GM21381 (cell line): ENCODE data around the gene GGA3.

Experiments
- ATAC-seq: cut with Tn5 transposase; IDR thresholded peaks from one replicate; pipeline ENCODE4 v1.9.1; 2021; ENCODE audit warnings: mild to moderate bottlenecking, moderate library complexity; ENCODE audit not compliant: unreplicated experiment

Gene GGA3

GRCh38 chr17:75250009-75250471 is 11.4 kb downstream of the GGA3 start:
- peak; percentile 86 for ATAC-seq

GRCh38 chr17:75249564-75249963 is 11.8 kb downstream of the GGA3 start:
- ATAC-seq: no peak

GRCh38 chr17:75246404-75246803 is 15.0 kb downstream of the GGA3 start:
- ATAC-seq: no peak

- ATAC-seq: no peak
Measured at GRCh38 chr17:75245011-75245410, 16.4 kb downstream of the GGA3 start.

- ATAC-seq: no peak
Measured at GRCh38 chr17:75244133-75244866, 17.1 kb downstream of the GGA3 start.

GRCh38 chr17:75242461-75243042 is 18.9 kb downstream of the GGA3 start:
- ATAC-seq: no peak

GRCh38 chr17:75241996-75242460 is 19.4 kb downstream of the GGA3 start:
- ATAC-seq: no peak

- ATAC-seq: no peak
Measured at GRCh38 chr17:75241502-75241901, 19.9 kb downstream of the GGA3 start.

- no peak for ATAC-seq
Measured at GRCh38 chr17:75241143-75241430, 20.3 kb downstream of the GGA3 start.

- no peak for ATAC-seq
Measured at GRCh38 chr17:75240394-75241142, 20.8 kb downstream of the GGA3 start.

GRCh38 chr17:75239778-75240393 is 21.5 kb downstream of the GGA3 start:
- ATAC-seq: no peak

GRCh38 chr17:75239214-75239613 is 22.2 kb downstream of the GGA3 start:
- ATAC-seq: no peak

- ATAC-seq: no peak
Measured at GRCh38 chr17:75238684-75239191, 22.7 kb downstream of the GGA3 start.

- ATAC-seq: no peak
Measured at GRCh38 chr17:75238020-75238580, 23.3 kb downstream of the GGA3 start.

- no peak for ATAC-seq
Measured at GRCh38 chr17:75237100-75238014, 24.0 kb downstream of the GGA3 start.

GRCh38 chr17:75232786-75233185 is 28.6 kb downstream of the GGA3 start:
- no peak for ATAC-seq

GRCh38 chr17:75231741-75232464 is 29.5 kb downstream of the GGA3 start:
- ATAC-seq: no peak

GRCh38 chr17:75231071-75231470 is 30.3 kb downstream of the GGA3 start:
- ATAC-seq: no peak

- ATAC-seq: no peak
Measured at GRCh38 chr17:75228847-75229246, 32.6 kb downstream of the GGA3 start.
